Activated naive CD4-positive, alpha-beta T cell treated with anti-CD3 and anti-CD28 coated beads, Interleukin-2, amount 50 U/mL, for 16 hours (primary cell): ENCODE measurements around the gene WNT10A.
"Not testable (repeated sequence)": the region's sequence is repeated elsewhere in the genome, so short reads cannot be mapped to it uniquely, and the experiment has no call there.

Source experiments
- DNase-seq: peaks from one replicate; pipeline ENCODE4 v3.0.0-alpha.2; 2020

The WNT10A gene

GRCh38 chr2:218880102-218880858 is at the start of gene WNT10A:
TSS of gene WNT10A (plus strand) at chr2:218880852. CDS start at chr2:218880996, 144 bp downstream.
- DNase-seq, result peak; percentile 73

- DNase-seq, result no peak
These were observed 49.2 kb upstream of the WNT10A start, which contains the start of gene PRKAG3 for GRCh38 chr2:218831378-218831990. TSS of gene PRKAG3 (minus strand) at chr2:218831803.

DNA sequence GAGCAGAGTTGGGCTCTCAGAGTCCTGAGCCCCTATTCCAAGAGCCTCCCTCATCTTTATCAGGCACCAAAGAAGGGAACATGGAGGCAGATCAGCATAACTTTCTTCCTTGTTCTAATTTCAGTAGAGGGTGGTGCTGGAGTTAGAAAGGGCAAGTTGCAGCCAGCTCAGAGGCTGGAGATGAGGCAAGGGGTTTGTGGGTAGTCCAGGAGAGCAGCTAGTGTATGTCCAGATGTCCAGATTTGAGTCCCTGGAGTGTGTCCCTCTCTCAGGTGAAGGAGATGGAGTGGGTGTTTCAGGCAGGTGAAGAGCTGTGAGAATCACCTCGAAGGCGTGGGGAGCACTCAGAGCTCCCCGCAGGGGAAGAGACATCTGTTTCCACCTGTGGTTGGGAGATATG is 48.6 kb upstream of the WNT10A start:
- no peak for DNase-seq

- DNase-seq, result no peak
These were observed 48.1 kb upstream of the WNT10A start for GRCh38 chr2:218832520-218832919.

- DNase-seq, result no peak
These were observed 47.5 kb upstream of the WNT10A start for GRCh38 chr2:218833023-218833609.

GRCh38 chr2:218834685-218835084 is 46.0 kb upstream of the WNT10A start:
- no peak for DNase-seq

DNA sequence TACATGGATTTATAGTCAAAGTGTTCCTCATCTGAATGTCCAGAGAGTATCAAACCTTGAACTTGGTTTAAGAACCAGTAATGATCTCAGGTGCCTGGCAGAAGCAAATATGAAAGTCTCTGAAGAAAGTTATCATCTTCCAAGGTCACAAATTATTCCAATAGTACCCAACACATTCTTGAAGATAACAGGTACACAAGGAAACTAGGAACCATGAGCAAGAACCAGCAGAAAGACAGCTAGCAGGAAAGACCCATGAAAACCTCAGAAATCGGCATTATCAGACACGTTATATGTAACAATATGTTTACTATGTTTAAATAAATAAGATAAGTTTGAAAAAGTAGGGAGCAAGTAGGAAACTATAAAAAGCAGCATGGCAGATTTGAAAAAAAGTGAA is 43.2 kb upstream of the WNT10A start:
- DNase-seq, result no peak

- no peak for DNase-seq
These were observed 41.2 kb upstream of the WNT10A start for GRCh38 chr2:218839430-218839829.

GRCh38 chr2:218839888-218840287 is 40.8 kb upstream of the WNT10A start:
- no peak for DNase-seq

GRCh38 chr2:218844334-218844733 is 36.3 kb upstream of the WNT10A start:
- not testable (repeated sequence) for DNase-seq

GRCh38 chr2:218846963-218847362 is 33.7 kb upstream of the WNT10A start:
- not testable (repeated sequence) for DNase-seq

DNA sequence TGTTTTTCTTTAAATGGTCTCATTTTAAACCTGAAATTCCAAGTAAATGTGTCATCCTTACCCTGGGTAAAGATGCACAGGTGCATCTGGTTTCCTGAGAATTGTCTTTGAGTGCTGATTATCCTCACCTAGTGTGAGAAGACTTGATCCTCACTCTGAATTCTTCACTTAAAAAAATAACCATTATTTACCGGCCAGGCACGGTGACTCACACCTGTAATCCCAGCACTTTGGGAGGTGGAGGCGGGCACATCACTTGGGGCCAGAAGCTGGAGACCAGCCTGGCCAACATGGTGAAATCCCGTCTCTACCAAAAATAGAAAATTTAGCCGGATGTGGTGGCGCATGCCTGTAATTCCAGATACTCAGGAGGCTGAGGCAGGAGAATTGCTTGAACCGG is 30.9 kb upstream of the WNT10A start:
- no peak for DNase-seq

DNA sequence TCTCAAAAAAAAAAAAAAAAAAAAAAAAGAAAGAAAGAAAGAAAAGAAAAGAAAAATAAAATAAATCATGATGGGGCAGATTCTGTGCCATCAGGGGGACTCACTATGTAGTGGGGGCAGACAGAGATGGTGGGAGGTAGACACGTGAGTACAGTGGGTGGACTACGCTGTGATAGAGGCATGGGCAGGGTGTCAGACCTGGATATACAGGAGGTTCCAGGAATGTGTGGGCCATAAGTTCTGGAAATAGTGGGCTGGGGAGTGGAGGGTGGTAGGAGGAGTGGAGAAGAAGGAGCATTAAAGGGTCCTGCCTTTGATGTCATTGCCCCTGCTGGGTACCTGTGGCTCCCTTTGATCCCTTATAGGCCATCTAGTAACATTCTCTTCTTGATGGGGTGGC is 29.9 kb upstream of the WNT10A start:
- no peak for DNase-seq

- no peak for DNase-seq
These were observed 29.4 kb upstream of the WNT10A start for GRCh38 chr2:218851286-218851685.

- peak; percentile 66 for DNase-seq
These were observed 27.6 kb upstream of the WNT10A start for GRCh38 chr2:218852911-218853667.

GRCh38 chr2:218853766-218854165 is 26.9 kb upstream of the WNT10A start:
- no peak for DNase-seq

GRCh38 chr2:218854860-218855259 is 25.8 kb upstream of the WNT10A start:
- DNase-seq, result no peak

- DNase-seq, result no peak
These were observed 25.1 kb upstream of the WNT10A start for GRCh38 chr2:218855305-218856166.

GRCh38 chr2:218856167-218856895 is 24.3 kb upstream of the WNT10A start:
- DNase-seq, result no peak

DNA sequence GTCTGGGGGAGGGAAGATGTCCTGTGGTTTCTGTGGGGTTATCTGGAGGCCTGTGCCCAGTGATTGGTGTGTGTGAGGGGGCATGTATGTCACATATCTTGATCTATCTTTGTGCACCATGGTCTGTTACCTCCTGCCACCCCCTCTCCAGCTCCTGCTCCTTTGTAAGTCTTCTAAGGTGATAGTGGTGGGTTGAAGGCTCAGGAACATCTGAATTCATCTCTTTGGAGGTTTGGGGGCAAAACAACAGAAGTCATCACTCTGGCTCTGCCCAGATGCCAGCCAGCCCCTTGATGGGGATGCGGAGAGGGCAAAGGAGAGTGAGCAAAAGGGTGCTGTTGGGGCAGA is 23.8 kb upstream of the WNT10A start:
- DNase-seq, result no peak

- DNase-seq, result no peak
These were observed 23.1 kb upstream of the WNT10A start for GRCh38 chr2:218857371-218858137.
